ENCODE data around the gene TMC7.
"Not testable (repeated sequence)": the region's sequence is repeated elsewhere in the genome, so short reads cannot be mapped to it uniquely, and the experiment has no call there.

The TMC7 gene

DNA sequence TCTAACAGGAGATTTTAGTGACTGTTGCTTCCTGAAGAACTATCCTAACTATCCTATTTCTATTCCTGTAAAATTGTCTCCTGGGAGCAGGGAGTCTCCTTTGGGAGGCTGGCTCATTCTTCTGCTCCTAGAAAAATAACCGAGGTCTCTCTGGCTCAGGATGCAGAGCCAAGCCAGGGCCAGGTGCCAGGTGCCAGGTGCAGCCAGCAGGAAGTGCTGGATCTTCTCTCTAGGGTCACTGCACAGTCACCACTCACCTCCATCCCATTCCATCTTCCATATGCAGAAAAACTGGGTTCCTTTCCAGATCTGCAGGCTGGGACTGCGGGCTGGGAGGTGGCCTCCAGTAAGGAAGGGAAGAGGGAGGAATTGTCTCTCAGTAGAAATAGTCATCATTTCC is 3.8 kb upstream of the TMC7 start:
- no peak for DNase-seq (ENCODE audit: low spot score)

- DNase-seq (ENCODE audit: low spot score): no peak
Measured at GRCh38 chr16:18984435-18985005, 786 bp downstream of the TMC7 start.

- not testable (repeated sequence) for DNase-seq (ENCODE audit: low spot score)
Measured at GRCh38 chr16:18985256-18985655, 1.5 kb downstream of the TMC7 start.

- not testable (repeated sequence) for DNase-seq (ENCODE audit: low spot score)
Measured at GRCh38 chr16:18991731-18992130, 8.0 kb downstream of the TMC7 start.

DNA sequence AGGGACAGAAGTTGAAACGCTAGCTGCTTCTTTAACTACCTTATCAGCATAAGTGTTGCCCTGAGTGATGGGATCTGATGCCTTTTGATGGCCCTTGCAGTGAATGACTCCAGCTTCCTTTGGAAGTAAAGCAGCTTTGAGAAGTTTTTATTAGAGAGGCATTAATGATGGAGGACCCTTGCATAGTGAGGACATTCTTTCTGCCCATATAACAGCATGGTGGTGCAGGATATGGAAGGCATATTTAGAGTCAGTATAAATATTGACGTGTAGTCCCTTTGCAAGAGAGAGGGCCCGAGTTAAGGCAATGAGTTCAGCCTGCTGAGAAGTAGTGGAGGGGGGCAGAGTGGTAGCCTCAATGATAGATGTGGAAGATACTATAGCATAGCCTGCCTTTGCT is 9.8 kb downstream of the TMC7 start:
- DNase-seq (ENCODE audit: low spot score): not testable (repeated sequence)

- not testable (repeated sequence) for DNase-seq (ENCODE audit: low spot score)
Measured at GRCh38 chr16:18994181-18994580, 10.4 kb downstream of the TMC7 start.

DNA sequence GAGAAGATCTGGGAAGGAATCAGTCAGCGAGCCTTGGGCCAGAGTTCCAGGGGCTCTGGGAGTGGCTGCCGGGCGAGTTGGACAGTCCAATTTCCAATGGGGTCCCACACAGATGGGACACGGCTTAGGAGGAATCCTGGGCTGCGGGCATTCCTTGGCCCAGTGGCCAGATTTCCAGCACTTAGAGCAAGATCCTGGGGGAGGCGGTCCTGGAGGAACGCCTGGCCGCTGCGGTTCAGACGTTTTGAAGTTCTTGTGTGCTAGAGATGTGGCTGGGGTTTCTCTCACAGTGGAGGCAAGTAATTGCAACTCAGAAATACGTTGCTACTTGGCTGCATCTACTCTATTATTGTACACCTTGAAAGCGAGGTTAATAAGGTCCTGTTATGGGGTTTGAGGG is 11.7 kb downstream of the TMC7 start:
- DNase-seq (ENCODE audit: low spot score): not testable (repeated sequence)

- DNase-seq (ENCODE audit: low spot score): not testable (repeated sequence)
Measured at GRCh38 chr16:18996536-18996935, 12.8 kb downstream of the TMC7 start.

GRCh38 chr16:18997001-18997400 is 13.3 kb downstream of the TMC7 start:
- not testable (repeated sequence) for DNase-seq (ENCODE audit: low spot score)

GRCh38 chr16:18999045-18999393 is 15.3 kb downstream of the TMC7 start:
- no peak for DNase-seq (ENCODE audit: low spot score)

DNA sequence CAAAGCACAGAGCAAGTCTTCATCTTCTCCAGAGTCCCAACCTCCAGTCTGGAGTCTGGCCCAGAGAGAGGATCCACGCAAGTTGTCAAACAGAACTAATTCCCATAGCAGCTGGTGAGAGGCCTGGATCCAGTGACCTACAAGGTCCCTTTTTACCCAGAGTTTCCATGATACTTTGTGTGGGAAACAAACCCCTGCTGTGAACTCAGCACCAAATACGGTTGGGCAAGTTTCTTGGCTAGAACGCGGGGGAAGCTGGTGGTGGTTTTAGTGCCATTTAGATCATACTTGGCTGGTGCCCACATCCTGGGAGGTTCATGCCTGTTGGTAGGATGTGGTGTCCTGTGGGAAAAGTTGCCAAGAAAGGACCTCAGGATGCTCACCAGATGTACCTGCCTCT is 18.1 kb downstream of the TMC7 start:
- no peak for DNase-seq (ENCODE audit: low spot score)

GRCh38 chr16:19003935-19004334 is 20.2 kb downstream of the TMC7 start:
- DNase-seq (ENCODE audit: low spot score): no peak

DNA sequence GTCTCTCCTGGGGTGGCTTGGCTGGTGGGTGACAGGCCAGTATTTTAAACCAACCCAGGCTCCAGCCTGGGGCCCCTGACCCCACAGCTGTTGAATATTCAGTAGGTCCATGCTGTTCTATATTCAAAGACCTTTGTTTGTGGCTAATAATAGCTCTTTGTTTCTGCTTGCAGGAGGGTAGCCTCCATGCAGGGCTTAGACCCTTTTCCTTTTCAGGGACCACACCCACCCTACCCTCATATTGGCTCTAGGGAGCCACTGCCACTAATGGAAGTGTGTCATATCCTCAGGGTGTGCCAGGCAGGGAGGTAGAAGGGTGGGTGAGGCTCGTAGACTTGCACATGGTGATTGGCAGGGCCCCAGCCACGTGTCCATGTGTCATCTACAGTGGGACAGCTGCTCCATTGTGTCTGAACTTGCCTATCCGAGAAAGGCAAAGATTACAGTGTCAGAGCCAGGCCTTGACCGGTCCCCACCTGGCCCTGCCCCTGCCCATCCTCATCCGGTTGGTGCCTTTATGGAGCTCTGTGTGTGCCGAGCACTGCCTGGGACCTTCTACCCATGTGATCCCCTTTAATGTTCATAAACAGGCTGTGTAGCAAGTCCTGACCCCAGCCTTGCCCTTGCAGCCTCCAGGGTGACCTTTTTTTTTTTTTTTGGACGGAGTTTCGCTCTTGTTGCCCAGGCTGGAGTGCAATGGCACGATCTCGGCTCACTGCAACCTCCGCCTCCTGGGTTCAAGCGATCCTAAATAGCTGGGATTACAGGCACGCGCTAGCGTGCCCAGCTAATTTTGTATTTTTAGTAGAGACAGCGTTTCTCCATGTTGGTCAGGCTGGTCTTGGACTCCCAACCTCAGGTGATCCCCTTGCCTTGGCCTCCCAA is 22.1 kb downstream of the TMC7 start:
- no peak for DNase-seq (ENCODE audit: low spot score)

DNA sequence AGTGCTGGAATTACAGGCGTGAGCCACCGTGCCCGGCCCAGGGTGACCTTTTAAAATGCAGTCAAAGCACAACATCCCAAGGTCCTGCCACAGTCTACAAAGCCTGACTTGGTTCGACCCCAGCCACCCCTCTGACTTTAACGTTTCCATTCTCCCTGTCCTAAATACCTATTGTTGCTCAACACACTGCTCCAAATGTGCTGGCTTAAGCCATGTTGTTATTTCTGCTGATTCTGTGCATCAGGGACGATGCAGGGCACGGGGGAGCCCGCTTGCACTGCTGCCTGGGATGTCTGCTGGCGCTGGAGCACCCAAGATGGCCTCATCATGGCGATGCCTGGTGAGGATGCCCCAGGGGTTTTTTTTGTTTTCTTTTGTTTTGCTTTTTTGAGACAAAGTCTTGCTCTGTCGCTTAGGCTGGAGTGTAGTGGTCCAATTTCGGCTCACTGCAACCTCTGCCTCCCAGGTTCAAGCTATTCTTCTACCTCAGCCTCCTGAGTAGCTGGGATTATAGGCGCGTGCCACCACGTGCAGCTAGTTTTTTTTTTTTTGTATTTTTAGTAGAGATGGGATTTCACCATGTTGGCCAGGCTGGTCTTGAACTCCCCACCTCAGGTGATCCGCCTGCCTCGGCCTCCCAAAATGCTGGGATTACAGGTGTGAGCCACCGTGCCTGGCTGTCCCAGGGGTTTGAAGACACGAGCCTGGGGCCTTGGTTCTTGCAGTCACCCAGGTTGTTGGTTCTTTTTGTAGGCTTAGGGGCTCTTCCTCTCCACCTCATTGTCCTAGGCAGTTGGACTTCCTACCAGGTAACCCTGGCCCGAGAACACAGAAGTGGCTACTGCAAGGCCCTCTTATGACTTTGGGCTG is 22.9 kb downstream of the TMC7 start:
- DNase-seq (ENCODE audit: low spot score): no peak

DNA sequence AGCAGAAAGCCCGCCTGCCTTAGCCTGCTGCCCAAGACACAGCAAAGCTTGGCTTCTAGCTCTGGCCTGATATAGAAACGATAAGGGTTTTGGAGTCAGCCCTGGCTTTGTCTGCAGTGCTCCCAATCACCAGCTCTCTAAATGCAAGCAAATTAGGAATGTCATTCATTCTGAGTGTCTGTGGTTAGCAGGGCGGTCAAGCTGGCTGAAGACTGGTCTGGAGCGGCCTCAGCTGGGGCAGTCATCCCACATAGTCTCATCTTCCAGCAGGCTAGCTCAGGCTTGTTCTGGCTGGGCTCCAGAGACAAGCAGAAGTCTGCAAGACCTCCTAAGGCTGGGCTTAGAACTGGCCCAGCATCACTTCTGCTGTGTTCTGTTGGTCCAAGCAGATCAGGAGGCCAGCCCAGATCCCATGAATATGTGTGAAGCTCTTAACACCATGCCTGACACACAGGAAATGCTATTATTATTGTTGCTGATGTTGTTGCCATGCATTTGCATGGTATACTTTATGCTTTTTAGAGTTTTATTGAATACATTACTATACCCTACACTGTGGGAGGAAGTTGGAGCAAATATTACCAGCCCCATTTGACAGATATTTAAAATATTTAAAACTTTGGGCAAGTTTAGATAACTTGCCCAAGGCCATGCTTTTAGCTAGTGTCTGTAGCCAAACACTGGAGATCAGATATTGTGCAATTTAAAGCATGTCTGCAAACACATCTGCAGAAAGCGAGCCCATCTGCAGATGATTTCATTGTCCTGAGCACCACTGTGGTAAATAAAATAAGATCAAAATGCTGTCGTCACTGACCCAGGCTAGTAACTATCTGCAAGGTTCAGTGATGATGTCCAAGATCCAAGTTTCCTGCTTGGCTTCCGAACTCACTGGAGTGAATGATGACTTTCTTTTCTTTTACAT is 24.8 kb downstream of the TMC7 start:
- DNase-seq (ENCODE audit: low spot score): no peak

DNA sequence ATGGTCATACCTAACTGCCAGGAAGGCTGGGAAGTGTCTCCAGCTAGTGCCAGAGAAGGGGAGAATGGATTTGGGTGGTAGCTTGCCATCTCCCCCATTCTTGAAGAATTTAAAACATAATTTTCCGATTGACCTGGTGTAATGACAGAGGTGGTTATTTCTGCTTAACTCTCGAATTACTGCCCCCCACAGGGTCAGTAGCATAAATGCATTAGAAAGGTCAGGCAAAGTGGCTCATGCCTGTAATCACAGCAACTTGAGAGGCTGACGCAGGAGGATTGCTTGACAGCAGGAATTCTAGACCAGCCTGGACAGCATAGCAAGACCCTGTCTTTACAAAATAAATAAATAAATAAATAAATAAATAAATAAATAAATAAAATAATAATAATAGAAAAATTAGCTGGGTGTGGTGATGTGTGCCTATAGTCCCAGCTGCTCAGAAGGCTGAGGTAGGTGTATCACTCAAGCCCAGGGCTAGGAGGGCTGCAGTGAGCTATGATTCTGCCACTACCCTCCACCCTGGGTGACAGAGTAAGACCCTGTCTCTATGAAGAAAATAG is 27.5 kb downstream of the TMC7 start:
- no peak for DNase-seq (ENCODE audit: low spot score)

- DNase-seq (ENCODE audit: low spot score): no peak
Measured at GRCh38 chr16:19014461-19014860, 30.7 kb downstream of the TMC7 start.

- no peak for DNase-seq (ENCODE audit: low spot score)
Measured at GRCh38 chr16:19017179-19017578, 33.4 kb downstream of the TMC7 start.

DNA sequence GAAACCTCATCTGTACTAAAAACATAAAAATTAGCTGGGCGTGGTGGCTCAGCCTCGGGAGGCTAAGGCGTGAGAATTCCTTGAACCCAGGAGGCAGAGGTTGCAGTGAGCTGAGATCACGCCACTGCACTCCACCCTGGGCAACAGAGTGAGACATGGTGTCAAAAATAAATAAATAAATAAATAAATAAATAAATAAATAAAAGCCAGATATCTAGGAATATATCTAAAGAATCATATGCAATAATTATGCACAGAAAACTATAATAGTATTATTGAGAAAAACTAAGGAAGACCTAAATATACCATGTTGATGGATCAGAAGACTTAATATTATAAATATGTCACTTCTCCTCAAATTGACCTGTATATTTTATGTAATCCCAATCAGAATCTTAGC is 37.0 kb downstream of the TMC7 start:
- no peak for DNase-seq (ENCODE audit: low spot score)

- DNase-seq (ENCODE audit: low spot score): no peak
Measured at GRCh38 chr16:19021747-19022146, 38.0 kb downstream of the TMC7 start.

DNA sequence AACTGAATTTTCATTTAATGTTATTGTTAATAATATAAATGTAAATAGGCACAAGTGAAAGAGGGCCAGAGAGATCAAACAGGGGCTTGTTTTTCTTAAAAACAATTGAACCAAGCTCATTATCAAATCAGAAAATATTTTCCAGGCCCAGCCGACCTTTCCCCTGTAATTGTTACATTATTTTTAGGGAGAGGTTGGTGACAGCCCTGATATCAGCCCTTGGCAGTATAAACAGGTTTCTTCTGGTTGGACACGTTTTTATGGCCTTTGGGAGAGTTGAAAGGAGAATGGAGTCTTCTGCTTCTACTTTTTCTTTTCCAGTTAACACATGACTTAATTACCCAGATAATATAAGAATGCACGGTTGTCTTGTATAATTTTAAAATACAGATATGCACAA is 43.7 kb downstream of the TMC7 start:
- no peak for DNase-seq (ENCODE audit: low spot score)

All from activated CD4-positive, alpha-beta T cell treated with anti-CD3 and anti-CD28 coated beads, Interleukin-2, Interleukin-4, amounts not matched to agents 100 ng/mL and 50 ng/mL, durations not matched to agents 16 hours and 8 hours (primary cell).